ENCODE results near the gene PDGFD.

PDGFD gene

GRCh38 chr11:104009744-104010143 is 154.2 kb downstream of the PDGFD start:
- Histone ChIP-seq H3K4me3 (ENCODE audit: low read length) (no peak overlapping the region), H3K4me2 (ENCODE audit: low read length) (no peak overlapping the region), H4K20me1 (ENCODE audit: insufficient read depth, low read length) (no peaks in the 10 kb centered on the region), H3K27ac (ENCODE audit: low read length) (no peak overlapping the region), H3K4me1 (ENCODE audit: low read length) (peaks cover 4% of the 10 kb centered on the region; the same call in 1 of the 2 replicates), H3K27me3 (ENCODE audit: low read depth, low read length) (no peaks in the 10 kb centered on the region), H3K79me2 (ENCODE audit: low read length) (no peaks in the 10 kb centered on the region), H3K36me3 (replicated peaks; ENCODE audit: low read depth, low read length) (no peaks in the 10 kb centered on the region), H2AFZ (ENCODE audit: low read depth, low read length) (no peak overlapping the region), H3K9me3 (ENCODE audit: insufficient read depth, low read length) (no peaks in the 10 kb centered on the region), H3K9ac (ENCODE audit: low read length) (no peak overlapping the region)
- no peak for TF ChIP-seq CTCF (IDR thresholded peaks at IDR 0.05; ENCODE audit: low read depth, low read length)

GRCh38 chr11:104005234-104005855 is 158.6 kb downstream of the PDGFD start:
- H3K79me2 ChIP-seq (ENCODE audit: low read length): no peaks in the 10 kb centered on the region
- H3K9me3 ChIP-seq (ENCODE audit: insufficient read depth, low read length): no peaks in the 10 kb centered on the region
- H3K4me1 ChIP-seq (ENCODE audit: low read length): peaks cover 4% of the 10 kb centered on the region; the same call in 1 of the 2 replicates
- H2AFZ ChIP-seq (ENCODE audit: low read depth, low read length): no peak overlapping the region
- TF ChIP-seq EZH2phosphoT487 (IDR thresholded peaks at IDR 0.05; ENCODE audit: low read depth) (no peak), CTCF (IDR thresholded peaks at IDR 0.05; ENCODE audit: low read depth, low read length) (no peak)
- H4K20me1 ChIP-seq (ENCODE audit: insufficient read depth, low read length): no peaks in the 10 kb centered on the region
- no peak overlapping the region for H3K4me3 ChIP-seq (ENCODE audit: low read length)
- 0 out of 2 replicates have a peak, but pooled peaks cover 4% of the 10 kb centered on the region for H3K27me3 ChIP-seq (ENCODE audit: low read depth, low read length)
- peaks cover 3% of the 10 kb centered on the region for H3K36me3 ChIP-seq (replicated peaks; ENCODE audit: low read depth, low read length)
- H3K27ac ChIP-seq (ENCODE audit: low read length): no peak overlapping the region
- no peak overlapping the region for H3K4me2 ChIP-seq (ENCODE audit: low read length)
- no peak overlapping the region for H3K9ac ChIP-seq (ENCODE audit: low read length)

- no peak overlapping the region for H3K27ac ChIP-seq (ENCODE audit: low read length)
- no peak overlapping the region for H2AFZ ChIP-seq (ENCODE audit: low read depth, low read length)
- H3K4me1 ChIP-seq (ENCODE audit: low read length): no peaks in the 10 kb centered on the region
- no peaks in the 10 kb centered on the region for H3K9me3 ChIP-seq (ENCODE audit: insufficient read depth, low read length)
- no peak overlapping the region for H3K9ac ChIP-seq (ENCODE audit: low read length)
- H3K79me2 ChIP-seq (ENCODE audit: low read length): no peaks in the 10 kb centered on the region
- no peak overlapping the region for H3K4me3 ChIP-seq (ENCODE audit: low read length)
- H3K4me2 ChIP-seq (ENCODE audit: low read length): no peak overlapping the region
- H4K20me1 ChIP-seq (ENCODE audit: insufficient read depth, low read length): no peaks in the 10 kb centered on the region
- H3K36me3 ChIP-seq (replicated peaks; ENCODE audit: low read depth, low read length): peaks cover 3% of the 10 kb centered on the region
- H3K27me3 ChIP-seq (ENCODE audit: low read depth, low read length): 0 out of 2 replicates have a peak, but pooled peaks cover 6% of the 10 kb centered on the region
- TF ChIP-seq CTCF (IDR thresholded peaks at IDR 0.05; ENCODE audit: low read depth, low read length) (no peak), EZH2phosphoT487 (IDR thresholded peaks at IDR 0.05; ENCODE audit: low read depth) (no peak)
Measured at GRCh38 chr11:104003491-104003890, 160.5 kb downstream of the PDGFD start.

GRCh38 chr11:104001561-104002056 is 162.3 kb downstream of the PDGFD start:
- Histone ChIP-seq H3K4me2 (ENCODE audit: low read length) (no peak overlapping the region), H3K27me3 (ENCODE audit: low read depth, low read length) (0 out of 2 replicates have a peak, but pooled peaks cover 6% of the 10 kb centered on the region), H2AFZ (ENCODE audit: low read depth, low read length) (no peak overlapping the region), H3K9me3 (ENCODE audit: insufficient read depth, low read length) (no peaks in the 10 kb centered on the region), H4K20me1 (ENCODE audit: insufficient read depth, low read length) (no peaks in the 10 kb centered on the region), H3K9ac (ENCODE audit: low read length) (no peak overlapping the region), H3K79me2 (ENCODE audit: low read length) (no peaks in the 10 kb centered on the region), H3K36me3 (replicated peaks; ENCODE audit: low read depth, low read length) (peaks cover 3% of the 10 kb centered on the region), H3K4me1 (ENCODE audit: low read length) (peaks cover 15% of the 10 kb centered on the region), H3K27ac (ENCODE audit: low read length) (no peak overlapping the region), H3K4me3 (ENCODE audit: low read length) (no peak overlapping the region)
- TF ChIP-seq CTCF (IDR thresholded peaks at IDR 0.05; ENCODE audit: low read depth, low read length) (no peak), EZH2phosphoT487 (IDR thresholded peaks at IDR 0.05; ENCODE audit: low read depth) (no peak)

Data from OCI-LY3 (cell line).